K562 (cell line): ENCODE results near the gene DYRK4. TPM values are rescaled to one million over a fixed set of nuclear protein-coding genes. Genes with fewer than 3 reads are reported as not detected.

Experiments
- CBFA2T3 ChIP-seq: fragments of 450-650 bp; IDR thresholded peaks from 2 replicates; pipeline ENCODE4 v1.6.1; 2017
- RBM22 ChIP-seq: fragments of 200-400 bp; formaldehyde crosslinking; IDR thresholded peaks from 2 replicates; pipeline ENCODE4 v1.6.1; 2018; ENCODE audit warnings: low read length, low read depth; ENCODE audit not compliant: poor library complexity, severe bottlenecking
- REST ChIP-seq, 2 experiments: fragments of 450-650 bp; formaldehyde crosslinking in 1 of 2; IDR thresholded peaks; 2 replicates each; pipeline versions ENCODE4 v1.4.0 to v1.6.1; 2014 to 2020; ENCODE audit warnings: mild to moderate bottlenecking in 2 of 2, borderline replicate concordance in 1 of 2, low read depth in 1 of 2
- polyA plus RNA-seq, 8 experiments: library from polyadenylated mRNA; depleted of rRNA in 4 of 8; stranded (reverse) in 5 of 8; unstranded in 3 of 8; fragments of >200 nt; fragmentation: Nextera tagmentation in 2 of 8; fragmentation: Illumina TruSeq in 1 of 8; extraction: Ambion mirVana in 2 of 8; extraction: Trizol in 1 of 8; gene quantifications; 2 replicates each; pipeline versions ENCODE4 v1.2.1 to v1.2.3, GENCODE V29; 2011 to 2014; ENCODE audit warnings: inconsistent platforms in 1 of 8, missing spikeins in 1 of 8
- total RNA-seq, 7 experiments: library from RNA; depleted of rRNA in 6 of 7; stranded (reverse); fragments of >200 nt in 6 of 7; fragmentation: Illumina TruSeq in 2 of 7; extraction: Trizol in 2 of 7; gene quantifications; 2 replicates each; pipeline versions ENCODE4 v1.2.1 to v1.2.3, GENCODE V29; 2011 to 2021; ENCODE audit warnings: low replicate concordance in 1 of 7

The DYRK4 gene
- total and polyA plus RNA-seq, 9 of the 15 experiments (the other 6 are each of a cell fraction or from before 2014, with no cell fraction given): 13.4 to 37.4 (median 22.2) TPM

GRCh38 chr12:4579305-4580102 is 17.5 kb downstream of the DYRK4 start (continued):
- TF ChIP-seq CBFA2T3: 0 out of 2 replicates have a peak, but pooled peaks have one; percentile 11
- no peak for TF ChIP-seq RBM22
- peak; percentile 26; the same call in 1 of the 2 replicates for TF ChIP-seq REST (IDR thresholded peaks at IDR 0.05; ENCODE audit: borderline replicate concordance)
- TF ChIP-seq REST (CRISPR knock-in tag; IDR thresholded peaks at IDR 0.05; ENCODE audit: low read depth): no peak
